GM18526 (cell line): ENCODE data around the gene CILP.

Source experiments
- POLR2A ChIP-seq: IDR thresholded peaks from 3 replicates; pipeline ENCODE4 v1.6.1; 2011; ENCODE audit not compliant: insufficient read length; ENCODE audit errors: extremely low read depth

Gene CILP

DNA sequence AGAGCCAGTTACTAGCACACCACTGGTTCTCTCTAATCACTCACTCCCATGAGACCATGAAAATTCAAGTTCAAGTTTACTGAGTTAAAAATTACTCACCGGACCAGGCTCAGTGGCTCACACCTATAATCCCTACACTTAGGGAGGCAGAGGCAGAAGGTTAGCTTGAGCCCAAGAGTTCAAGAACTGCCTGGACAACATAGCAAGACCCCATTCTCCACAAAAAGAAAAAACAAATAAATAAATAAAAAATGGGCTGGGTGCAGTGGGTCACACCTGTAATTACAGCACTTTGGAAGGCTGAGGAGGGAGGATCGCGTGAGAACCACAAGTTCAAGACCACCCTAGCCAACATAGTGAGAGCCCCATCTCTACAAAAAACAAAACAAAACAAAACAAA lies 21.2 kb upstream of the CILP start:
- TF ChIP-seq POLR2A, result no peak

DNA sequence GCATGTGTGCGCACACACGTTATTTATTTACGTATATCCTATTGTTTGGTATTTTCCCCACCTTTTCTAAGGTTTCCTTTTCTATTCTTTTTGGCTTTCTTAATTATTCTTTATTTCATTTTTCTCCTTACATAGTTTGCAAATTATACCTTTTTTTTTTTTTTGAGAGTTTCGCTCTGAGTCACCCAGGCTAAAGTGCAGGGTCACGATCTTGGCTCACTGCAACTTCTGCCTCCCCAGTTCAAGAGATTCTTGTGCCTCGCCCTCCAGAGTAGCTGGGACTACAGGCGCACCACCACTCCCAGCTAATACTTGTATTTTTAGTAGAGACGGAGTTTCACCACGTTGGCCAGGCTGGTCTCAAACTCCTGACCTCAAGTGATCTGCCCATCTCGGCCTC lies 20.0 kb upstream of the CILP start:
- TF ChIP-seq POLR2A, result no peak

- TF ChIP-seq POLR2A, result no peak
Measured at GRCh38 chr15:65226221-65226620, 14.9 kb upstream of the CILP start.

- no peak for TF ChIP-seq POLR2A
Measured at GRCh38 chr15:65223996-65224395, 12.7 kb upstream of the CILP start.

DNA sequence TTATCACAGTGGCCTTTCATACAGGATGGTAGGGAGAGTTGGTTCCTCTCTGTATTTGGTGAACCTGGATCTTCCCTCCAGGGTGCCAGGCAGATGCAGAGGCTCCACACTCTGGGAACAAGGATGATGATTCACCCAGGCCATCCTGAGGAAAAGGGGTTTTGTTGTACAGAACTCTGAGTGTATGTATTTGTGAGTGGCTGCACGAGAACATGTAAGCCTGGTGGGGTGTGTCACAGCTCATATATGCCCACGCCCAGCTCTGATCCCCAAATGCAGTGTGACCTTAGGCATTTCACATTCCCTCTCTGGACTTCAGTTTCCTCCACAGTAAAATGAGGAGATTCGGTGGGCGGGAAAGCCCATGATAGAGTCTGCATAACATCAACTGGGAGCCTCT lies 11.6 kb upstream of the CILP start:
- TF ChIP-seq POLR2A, result no peak

GRCh38 chr15:65221697-65222096 lies 10.4 kb upstream of the CILP start:
- TF ChIP-seq POLR2A, result no peak

- no peak for TF ChIP-seq POLR2A
Measured at GRCh38 chr15:65219137-65219536, 7.9 kb upstream of the CILP start.

- no peak for TF ChIP-seq POLR2A
Measured at GRCh38 chr15:65217526-65218482, 6.5 kb upstream of the CILP start.

- no peak for TF ChIP-seq POLR2A
Measured at GRCh38 chr15:65215496-65215895, 4.2 kb upstream of the CILP start.

GRCh38 chr15:65214010-65214409 lies 2.7 kb upstream of the CILP start:
- no peak for TF ChIP-seq POLR2A

- no peak for TF ChIP-seq POLR2A
Measured at GRCh38 chr15:65213241-65213640, 2.0 kb upstream of the CILP start.

DNA sequence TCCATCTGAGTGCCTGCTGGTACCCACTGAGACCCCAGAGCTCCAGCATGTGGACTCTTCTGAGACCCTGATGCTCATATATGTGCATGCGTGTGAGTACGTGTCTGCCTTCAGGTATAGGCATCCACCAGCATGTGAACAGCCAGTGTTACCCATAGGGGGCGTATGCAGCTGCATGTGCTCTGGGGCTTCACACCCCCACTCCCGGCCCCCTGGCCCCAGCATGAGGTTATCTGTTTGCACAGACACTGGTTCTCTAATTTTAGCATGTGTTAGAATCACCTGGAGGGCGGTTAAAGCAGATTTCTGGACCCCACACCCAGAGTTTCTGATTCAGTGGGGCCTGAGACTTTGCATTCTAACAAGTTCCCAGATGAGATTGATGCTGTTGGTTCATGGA lies 824 bp upstream of the CILP start:
- no peak for TF ChIP-seq POLR2A

DNA sequence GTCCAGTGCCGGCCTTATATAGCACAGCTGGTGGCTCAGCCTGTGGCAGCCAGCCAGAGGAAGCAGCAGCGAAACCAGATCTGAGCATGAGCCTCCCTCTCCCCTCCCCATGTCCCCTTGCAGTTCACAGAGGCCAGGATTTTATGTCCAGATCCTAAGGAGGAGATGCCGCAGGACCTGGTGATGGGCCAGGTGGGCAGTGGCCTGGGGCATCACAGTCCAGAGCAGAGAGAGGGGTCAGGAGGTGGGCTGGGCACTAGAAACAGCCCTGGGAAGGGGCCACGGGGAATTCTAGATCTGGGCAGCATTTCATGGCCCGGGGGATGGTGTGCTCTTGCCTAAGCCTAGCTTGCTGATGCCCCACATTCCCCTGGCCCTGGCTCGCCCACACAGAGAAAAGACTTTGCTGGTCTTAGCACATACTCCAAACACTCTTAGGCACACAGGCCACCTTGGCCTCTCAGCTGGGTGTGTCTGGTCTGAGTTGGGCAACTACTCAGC lies 259 bp upstream of the CILP start:
- TF ChIP-seq POLR2A, result no peak

DNA sequence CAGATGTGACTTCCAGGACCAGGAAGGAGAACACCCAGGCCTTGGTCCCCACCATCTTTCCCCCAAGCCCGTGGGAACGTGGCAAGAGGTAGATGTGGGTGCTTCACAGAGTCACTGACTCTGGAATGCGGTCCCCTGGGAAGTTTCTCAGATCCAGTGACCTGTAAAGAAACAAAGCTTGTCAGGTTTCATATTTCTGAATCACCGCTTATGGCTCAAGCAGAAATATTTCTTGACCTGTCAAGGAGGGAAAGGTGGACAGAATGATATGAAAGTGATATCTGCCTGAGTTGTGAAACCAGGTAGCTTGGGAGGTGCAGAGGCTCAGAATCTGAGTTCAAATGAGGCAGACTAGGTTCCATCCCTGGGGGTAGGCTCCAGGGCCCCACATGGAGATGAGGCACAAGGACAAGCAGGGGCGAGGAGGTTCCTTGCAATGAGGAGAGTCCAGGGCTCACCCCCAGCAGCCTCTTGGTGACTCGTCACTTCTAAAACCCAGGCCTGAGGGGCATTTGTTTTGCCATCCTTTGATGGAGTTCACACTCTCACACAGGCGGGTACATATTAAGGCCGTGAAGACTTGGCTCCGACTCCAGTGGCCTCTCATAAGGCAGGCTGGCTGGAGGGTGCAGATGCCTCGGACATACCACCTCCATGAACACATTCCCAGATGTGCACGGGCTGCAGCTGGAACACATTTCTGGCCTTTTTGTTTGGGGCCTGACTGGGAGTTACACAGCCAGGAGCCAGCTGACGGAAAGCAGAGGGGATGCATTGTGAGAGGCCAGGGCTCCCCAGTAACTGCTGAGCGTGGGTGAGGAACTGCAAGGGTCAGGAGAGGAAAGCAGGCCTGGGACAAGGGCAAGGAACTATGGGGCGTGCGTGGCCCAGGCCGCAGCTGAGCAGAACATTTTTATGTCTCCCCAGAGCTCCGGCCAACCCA lies 1.3 kb downstream of the CILP start:
- TF ChIP-seq POLR2A, result no peak

- TF ChIP-seq POLR2A, result no peak
Measured at GRCh38 chr15:65208647-65209046, 2.6 kb downstream of the CILP start.
